ENCODE measurements around the gene HBA1.
"Not testable (repeated sequence)": the region's sequence is repeated elsewhere in the genome, so short reads cannot be mapped to it uniquely, and the experiment has no call there.

The HBA1 gene

GRCh38 chr16:152141-153128 is 24.0 kb upstream of the HBA1 start, which contains the start of gene HBZ:
HBZ (plus strand) TSS chr16:152644; CDS start chr16:152910, 266 bp downstream.
- no peaks in the 10 kb centered on the region for H3K9me2 ChIP-seq (replicated peaks; ENCODE audit: low read depth, low read length)
- no peak within 1 kb of the TSS for H3K4me3 ChIP-seq (ENCODE audit: low read length, poor library complexity, severe bottlenecking)
- H3F3A ChIP-seq (ENCODE audit: low read depth): no peaks in the 10 kb centered on the region
- no peaks in the 10 kb centered on the region for H3K79me2 ChIP-seq (ENCODE audit: insufficient read depth, low read length)
- TF ChIP-seq CTCF (conservative IDR thresholded peaks at IDR 0.05; ENCODE audit: low read length): no peak
- no peak for TF ChIP-seq EZH2phosphoT487 (IDR thresholded peaks at IDR 0.05; ENCODE audit: borderline replicate concordance)
- H3K4me1 ChIP-seq (ENCODE audit: insufficient read depth, low read length, poor library complexity, severe bottlenecking): no peaks in the 10 kb centered on the region
- no peak within 1 kb of the TSS for H3K4me2 ChIP-seq (ENCODE audit: low read depth, low read length, poor library complexity, severe bottlenecking)
- H4K20me1 ChIP-seq (ENCODE audit: insufficient read depth, low read length, poor library complexity, severe bottlenecking): no peaks in the 10 kb centered on the region
- no peaks in the 10 kb centered on the region for H3K9me3 ChIP-seq (ENCODE audit: insufficient read depth, low read depth, low read length)
- no peak within 1 kb of the TSS for H3K9ac ChIP-seq (ENCODE audit: low read depth, low read length, poor library complexity, severe bottlenecking)
- no peaks in the 10 kb centered on the region for H3K27me3 ChIP-seq (ENCODE audit: insufficient read depth, low read length, poor library complexity, severe bottlenecking)
- no peak within 1 kb of the TSS for H2AFZ ChIP-seq (ENCODE audit: low read length)
- no peaks in the 10 kb centered on the region for H3K36me3 ChIP-seq (ENCODE audit: insufficient read depth, low read length)

GRCh38 chr16:153129-153521 is 23.4 kb upstream of the HBA1 start:
- not testable (repeated sequence) for H3K27me3 ChIP-seq (ENCODE audit: insufficient read depth, low read length, poor library complexity, severe bottlenecking); H3K79me2 ChIP-seq (ENCODE audit: insufficient read depth, low read length); H3K4me3 ChIP-seq (ENCODE audit: low read length, poor library complexity, severe bottlenecking); H3K9ac ChIP-seq (ENCODE audit: low read depth, low read length, poor library complexity, severe bottlenecking); H3K36me3 ChIP-seq (ENCODE audit: insufficient read depth, low read length); H4K20me1 ChIP-seq (ENCODE audit: insufficient read depth, low read length, poor library complexity, severe bottlenecking); H3K9me3 ChIP-seq (ENCODE audit: insufficient read depth, low read depth, low read length); H2AFZ ChIP-seq (ENCODE audit: low read length); H3K9me2 ChIP-seq (replicated peaks; ENCODE audit: low read depth, low read length); H3K4me1 ChIP-seq (ENCODE audit: insufficient read depth, low read length, poor library complexity, severe bottlenecking); H3K4me2 ChIP-seq (ENCODE audit: low read depth, low read length, poor library complexity, severe bottlenecking); H3F3A ChIP-seq (ENCODE audit: low read depth)

GRCh38 chr16:153550-154216 is 22.8 kb upstream of the HBA1 start:
- not testable (repeated sequence) for H3K27me3 ChIP-seq (ENCODE audit: insufficient read depth, low read length, poor library complexity, severe bottlenecking)

GRCh38 chr16:154217-155030 is 22.1 kb upstream of the HBA1 start:
- H3K4me3 ChIP-seq (ENCODE audit: low read length, poor library complexity, severe bottlenecking): no peak overlapping the region
- no peaks in the 10 kb centered on the region for H3F3A ChIP-seq (ENCODE audit: low read depth)
- H4K20me1 ChIP-seq (ENCODE audit: insufficient read depth, low read length, poor library complexity, severe bottlenecking): no peaks in the 10 kb centered on the region
- H3K9ac ChIP-seq (ENCODE audit: low read depth, low read length, poor library complexity, severe bottlenecking): no peak overlapping the region
- no peak overlapping the region for H3K4me2 ChIP-seq (ENCODE audit: low read depth, low read length, poor library complexity, severe bottlenecking)
- H3K4me1 ChIP-seq (ENCODE audit: insufficient read depth, low read length, poor library complexity, severe bottlenecking): no peaks in the 10 kb centered on the region
- H3K79me2 ChIP-seq (ENCODE audit: insufficient read depth, low read length): no peaks in the 10 kb centered on the region
- no peaks in the 10 kb centered on the region for H3K9me3 ChIP-seq (ENCODE audit: insufficient read depth, low read depth, low read length)
- H2AFZ ChIP-seq (ENCODE audit: low read length): no peak overlapping the region
- no peaks in the 10 kb centered on the region for H3K9me2 ChIP-seq (replicated peaks; ENCODE audit: low read depth, low read length)
- H3K36me3 ChIP-seq (ENCODE audit: insufficient read depth, low read length): no peaks in the 10 kb centered on the region
- TF ChIP-seq CTCF (conservative IDR thresholded peaks at IDR 0.05; ENCODE audit: low read length) (no peak), EZH2phosphoT487 (IDR thresholded peaks at IDR 0.05; ENCODE audit: borderline replicate concordance) (no peak)
- no peaks in the 10 kb centered on the region for H3K27me3 ChIP-seq (ENCODE audit: insufficient read depth, low read length, poor library complexity, severe bottlenecking)

More at GRCh38 chr16:153550-154216, 22.8 kb upstream of the HBA1 start:
- H2AFZ ChIP-seq (ENCODE audit: low read length); H3K36me3 ChIP-seq (ENCODE audit: insufficient read depth, low read length); H3K79me2 ChIP-seq (ENCODE audit: insufficient read depth, low read length); H3K4me2 ChIP-seq (ENCODE audit: low read depth, low read length, poor library complexity, severe bottlenecking); H3K4me3 ChIP-seq (ENCODE audit: low read length, poor library complexity, severe bottlenecking); H4K20me1 ChIP-seq (ENCODE audit: insufficient read depth, low read length, poor library complexity, severe bottlenecking); H3F3A ChIP-seq (ENCODE audit: low read depth); H3K9ac ChIP-seq (ENCODE audit: low read depth, low read length, poor library complexity, severe bottlenecking); H3K9me2 ChIP-seq (replicated peaks; ENCODE audit: low read depth, low read length); H3K4me1 ChIP-seq (ENCODE audit: insufficient read depth, low read length, poor library complexity, severe bottlenecking); H3K9me3 ChIP-seq (ENCODE audit: insufficient read depth, low read depth, low read length): not testable (repeated sequence)

Data from Loucy (cell line).